SK-N-SH (cell line): ENCODE data around the gene RBMS3.

Experiments used
- EZH2phosphoT487 ChIP-seq: fragments of 200-600 bp; sonication (generic); IDR thresholded peaks from 2 replicates; pipeline ENCODE4 v1.6.1; 2017; ENCODE audit warnings: low read depth, mixed run types, mild to moderate bottlenecking, antibody characterized with exemption, moderate library complexity, borderline replicate concordance
- FOXM1 ChIP-seq: IDR thresholded peaks from 2 replicates; pipeline ENCODE4 v1.4.0; 2012; ENCODE audit warnings: low read depth, mild to moderate bottlenecking
- GABPA ChIP-seq: IDR thresholded peaks from 2 replicates; pipeline ENCODE4 v1.4.0; 2012; ENCODE audit warnings: low read depth, mild to moderate bottlenecking
- JUND ChIP-seq: IDR thresholded peaks from 2 replicates; pipeline ENCODE4 v1.4.0; 2012
- MXI1 ChIP-seq: IDR thresholded peaks from 2 replicates; pipeline ENCODE4 v1.6.1; 2012; ENCODE audit warnings: mild to moderate bottlenecking, low read depth, low read length, improper control_type of control experiment
- NRF1 ChIP-seq: IDR thresholded peaks from 2 replicates; pipeline ENCODE4 v1.6.1; 2012; ENCODE audit warnings: low read depth, mild to moderate bottlenecking, low read length
- POLR2AphosphoS5 ChIP-seq: IDR thresholded peaks from 2 replicates; pipeline ENCODE4 v1.6.1; 2012; ENCODE audit warnings: low read depth, low read length
- RAD21 ChIP-seq: IDR thresholded peaks from 2 replicates; pipeline ENCODE4 v1.6.1; 2012; ENCODE audit warnings: mild to moderate bottlenecking, low read length
- RFX5 ChIP-seq: IDR thresholded peaks from 2 replicates; pipeline ENCODE4 v1.6.1; 2012; ENCODE audit warnings: mild to moderate bottlenecking, improper control_type of control experiment, low read length
- TF ChIP-seq, protein P1 (sequence below): fragments of 200-600 bp; sonication (generic); IDR thresholded peaks from 2 replicates; pipeline ENCODE4 v1.6.1; 2017; ENCODE audit warnings: antibody characterized with exemption, mild to moderate bottlenecking, moderate library complexity
- TF ChIP-seq, protein P2 (sequence below): IDR thresholded peaks from 2 replicates; pipeline ENCODE4 v1.4.0; 2012; ENCODE audit warnings: low read depth
- TF ChIP-seq, protein P3 (sequence below): IDR thresholded peaks from 2 replicates; pipeline ENCODE4 v1.6.1; 2012; ENCODE audit warnings: mild to moderate bottlenecking, low read depth, low read length, moderate library complexity

DNA sequence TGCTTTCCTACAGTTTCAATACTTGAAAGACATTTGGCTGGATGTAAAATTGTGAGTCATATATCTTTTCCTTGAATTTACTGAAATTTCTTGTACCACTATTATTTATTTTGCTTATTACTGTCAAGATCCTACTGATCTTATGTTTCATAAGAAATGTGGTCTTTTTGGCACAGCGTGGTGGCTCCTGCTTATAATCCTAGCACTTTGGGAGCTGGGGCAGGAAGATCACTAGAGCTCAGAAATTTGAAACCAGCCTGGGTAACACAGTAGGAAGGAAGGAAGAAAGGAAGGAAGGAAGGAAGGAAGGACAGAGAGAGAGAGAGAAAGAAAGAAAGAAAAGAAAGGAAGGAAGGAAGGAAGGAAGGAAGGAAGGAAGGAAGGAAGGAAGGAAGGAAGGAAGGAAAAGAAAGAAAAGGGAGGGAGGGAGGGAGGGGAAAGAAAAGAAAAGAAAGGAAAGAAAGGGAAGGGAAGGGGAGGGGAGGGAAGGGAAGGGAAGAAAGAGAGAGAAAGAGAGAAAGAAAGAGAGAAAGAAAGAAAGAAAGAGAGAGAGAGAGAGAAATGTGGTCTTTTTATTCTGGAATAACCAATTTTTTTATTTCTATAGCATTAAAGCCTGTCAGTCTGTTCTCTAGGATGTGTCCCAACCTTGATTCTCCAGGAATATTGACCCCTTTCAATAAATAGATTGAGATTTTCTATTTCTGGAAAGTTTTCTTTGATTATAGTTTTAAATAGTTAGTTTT is 753.5 kb downstream of the RBMS3 start:
- no peak for TF ChIP-seq FOXM1
- no peak for TF ChIP-seq POLR2AphosphoS5
- TF ChIP-seq, protein P1, sequence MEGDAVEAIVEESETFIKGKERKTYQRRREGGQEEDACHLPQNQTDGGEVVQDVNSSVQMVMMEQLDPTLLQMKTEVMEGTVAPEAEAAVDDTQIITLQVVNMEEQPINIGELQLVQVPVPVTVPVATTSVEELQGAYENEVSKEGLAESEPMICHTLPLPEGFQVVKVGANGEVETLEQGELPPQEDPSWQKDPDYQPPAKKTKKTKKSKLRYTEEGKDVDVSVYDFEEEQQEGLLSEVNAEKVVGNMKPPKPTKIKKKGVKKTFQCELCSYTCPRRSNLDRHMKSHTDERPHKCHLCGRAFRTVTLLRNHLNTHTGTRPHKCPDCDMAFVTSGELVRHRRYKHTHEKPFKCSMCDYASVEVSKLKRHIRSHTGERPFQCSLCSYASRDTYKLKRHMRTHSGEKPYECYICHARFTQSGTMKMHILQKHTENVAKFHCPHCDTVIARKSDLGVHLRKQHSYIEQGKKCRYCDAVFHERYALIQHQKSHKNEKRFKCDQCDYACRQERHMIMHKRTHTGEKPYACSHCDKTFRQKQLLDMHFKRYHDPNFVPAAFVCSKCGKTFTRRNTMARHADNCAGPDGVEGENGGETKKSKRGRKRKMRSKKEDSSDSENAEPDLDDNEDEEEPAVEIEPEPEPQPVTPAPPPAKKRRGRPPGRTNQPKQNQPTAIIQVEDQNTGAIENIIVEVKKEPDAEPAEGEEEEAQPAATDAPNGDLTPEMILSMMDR, result no peak
- TF ChIP-seq EZH2phosphoT487, result no peak
- TF ChIP-seq, protein P2, sequence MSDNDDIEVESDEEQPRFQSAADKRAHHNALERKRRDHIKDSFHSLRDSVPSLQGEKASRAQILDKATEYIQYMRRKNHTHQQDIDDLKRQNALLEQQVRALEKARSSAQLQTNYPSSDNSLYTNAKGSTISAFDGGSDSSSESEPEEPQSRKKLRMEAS, result no peak
- no peak for TF ChIP-seq GABPA
- TF ChIP-seq, protein P3, sequence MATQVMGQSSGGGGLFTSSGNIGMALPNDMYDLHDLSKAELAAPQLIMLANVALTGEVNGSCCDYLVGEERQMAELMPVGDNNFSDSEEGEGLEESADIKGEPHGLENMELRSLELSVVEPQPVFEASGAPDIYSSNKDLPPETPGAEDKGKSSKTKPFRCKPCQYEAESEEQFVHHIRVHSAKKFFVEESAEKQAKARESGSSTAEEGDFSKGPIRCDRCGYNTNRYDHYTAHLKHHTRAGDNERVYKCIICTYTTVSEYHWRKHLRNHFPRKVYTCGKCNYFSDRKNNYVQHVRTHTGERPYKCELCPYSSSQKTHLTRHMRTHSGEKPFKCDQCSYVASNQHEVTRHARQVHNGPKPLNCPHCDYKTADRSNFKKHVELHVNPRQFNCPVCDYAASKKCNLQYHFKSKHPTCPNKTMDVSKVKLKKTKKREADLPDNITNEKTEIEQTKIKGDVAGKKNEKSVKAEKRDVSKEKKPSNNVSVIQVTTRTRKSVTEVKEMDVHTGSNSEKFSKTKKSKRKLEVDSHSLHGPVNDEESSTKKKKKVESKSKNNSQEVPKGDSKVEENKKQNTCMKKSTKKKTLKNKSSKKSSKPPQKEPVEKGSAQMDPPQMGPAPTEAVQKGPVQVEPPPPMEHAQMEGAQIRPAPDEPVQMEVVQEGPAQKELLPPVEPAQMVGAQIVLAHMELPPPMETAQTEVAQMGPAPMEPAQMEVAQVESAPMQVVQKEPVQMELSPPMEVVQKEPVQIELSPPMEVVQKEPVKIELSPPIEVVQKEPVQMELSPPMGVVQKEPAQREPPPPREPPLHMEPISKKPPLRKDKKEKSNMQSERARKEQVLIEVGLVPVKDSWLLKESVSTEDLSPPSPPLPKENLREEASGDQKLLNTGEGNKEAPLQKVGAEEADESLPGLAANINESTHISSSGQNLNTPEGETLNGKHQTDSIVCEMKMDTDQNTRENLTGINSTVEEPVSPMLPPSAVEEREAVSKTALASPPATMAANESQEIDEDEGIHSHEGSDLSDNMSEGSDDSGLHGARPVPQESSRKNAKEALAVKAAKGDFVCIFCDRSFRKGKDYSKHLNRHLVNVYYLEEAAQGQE, result no peak
- no peak for TF ChIP-seq RAD21
- no peak for TF ChIP-seq MXI1
- no peak for TF ChIP-seq JUND
- no peak for TF ChIP-seq RFX5
- no peak for TF ChIP-seq NRF1
